ENCODE results near the gene CREM.

- TF ChIP-seq CTCF (IDR thresholded peaks at IDR 0.05; ENCODE audit: control extremely low read depth in 1 of 3, insufficient read depth in 1 of 3, low read depth in 1 of 3, low read length in 3 of 3) (no peak), YY1 (IDR thresholded peaks at IDR 0.05; ENCODE audit: low read depth, low read length) (no peak), POLR2A (IDR thresholded peaks at IDR 0.05; ENCODE audit: control extremely low read depth in 1 of 2, low read depth in 2 of 2, low read length in 2 of 2) (no peak), TCF12 (IDR thresholded peaks at IDR 0.05; ENCODE audit: low read depth, low read length) (no peak), POLR2AphosphoS5 (IDR thresholded peaks at IDR 0.05; ENCODE audit: low read depth, low read length) (no peak), RBBP5 (IDR thresholded peaks at IDR 0.05; ENCODE audit: borderline replicate concordance, low read depth, low read length) (no peak), BACH1 (IDR thresholded peaks at IDR 0.05; ENCODE audit: low read length) (no peak), ATF3 (IDR thresholded peaks at IDR 0.05; ENCODE audit: insufficient read depth, low read depth, low read length) (no peak), TBP (IDR thresholded peaks at IDR 0.05; ENCODE audit: low read depth, low read length) (no peak), SP1 (IDR thresholded peaks at IDR 0.05; ENCODE audit: low read depth, low read length) (no peak), MAX (IDR thresholded peaks at IDR 0.05) (no peak), TAF1 (IDR thresholded peaks at IDR 0.05; ENCODE audit: low read depth, low read length) (no peak), HDAC6 (IDR thresholded peaks at IDR 0.05; ENCODE audit: low read depth, low read length) (no peak), EZH2 (IDR thresholded peaks at IDR 0.05; ENCODE audit: low read depth, low read length, severe bottlenecking) (no peak)
These were observed 105.9 kb downstream of the CREM start for GRCh38 chr10:35232527-35232926.
